SK-N-SH (cell line): ENCODE measurements around the gene C7orf33.

Experiments
- CTCF ChIP-seq: fragments of 200-600 bp; sonication (generic); IDR thresholded peaks from 2 replicates; pipeline ENCODE4 v1.6.1; 2017; ENCODE audit warnings: antibody characterized with exemption, mild to moderate bottlenecking, moderate library complexity
- EP300 ChIP-seq, 2 experiments: IDR thresholded peaks; 2 replicates each; pipeline versions ENCODE4 v1.4.0 to v1.6.1; 2012; ENCODE audit warnings: borderline replicate concordance in 1 of 2, low read depth in 1 of 2, low read length in 1 of 2
- NRF1 ChIP-seq: IDR thresholded peaks from 2 replicates; pipeline ENCODE4 v1.6.1; 2012; ENCODE audit warnings: low read depth, mild to moderate bottlenecking, low read length
- RAD21 ChIP-seq: IDR thresholded peaks from 2 replicates; pipeline ENCODE4 v1.6.1; 2012; ENCODE audit warnings: mild to moderate bottlenecking, low read length
- SMC3 ChIP-seq: IDR thresholded peaks from 2 replicates; pipeline ENCODE4 v1.6.1; 2012; ENCODE audit warnings: low read depth, low read length, improper control_type of control experiment
- YY1 ChIP-seq: IDR thresholded peaks from 2 replicates; pipeline ENCODE4 v1.4.0; 2012; ENCODE audit warnings: low read depth, mild to moderate bottlenecking
- ZBTB33 ChIP-seq: IDR thresholded peaks from 2 replicates; pipeline ENCODE4 v1.4.0; 2012; ENCODE audit warnings: low read depth, borderline replicate concordance
- TF ChIP-seq, protein P1 (sequence below): IDR thresholded peaks from 2 replicates; pipeline ENCODE4 v1.6.1; 2012; ENCODE audit warnings: mild to moderate bottlenecking, low read depth, low read length, moderate library complexity

- TF ChIP-seq YY1, result no peak
- no peak for TF ChIP-seq EP300 (IDR thresholded peaks at IDR 0.05; ENCODE audit: borderline replicate concordance in 1 of 2, low read depth in 1 of 2, low read length in 1 of 2)
- no peak for TF ChIP-seq SMC3
- no peak for TF ChIP-seq CTCF
- no peak for TF ChIP-seq NRF1
- TF ChIP-seq, protein P1, sequence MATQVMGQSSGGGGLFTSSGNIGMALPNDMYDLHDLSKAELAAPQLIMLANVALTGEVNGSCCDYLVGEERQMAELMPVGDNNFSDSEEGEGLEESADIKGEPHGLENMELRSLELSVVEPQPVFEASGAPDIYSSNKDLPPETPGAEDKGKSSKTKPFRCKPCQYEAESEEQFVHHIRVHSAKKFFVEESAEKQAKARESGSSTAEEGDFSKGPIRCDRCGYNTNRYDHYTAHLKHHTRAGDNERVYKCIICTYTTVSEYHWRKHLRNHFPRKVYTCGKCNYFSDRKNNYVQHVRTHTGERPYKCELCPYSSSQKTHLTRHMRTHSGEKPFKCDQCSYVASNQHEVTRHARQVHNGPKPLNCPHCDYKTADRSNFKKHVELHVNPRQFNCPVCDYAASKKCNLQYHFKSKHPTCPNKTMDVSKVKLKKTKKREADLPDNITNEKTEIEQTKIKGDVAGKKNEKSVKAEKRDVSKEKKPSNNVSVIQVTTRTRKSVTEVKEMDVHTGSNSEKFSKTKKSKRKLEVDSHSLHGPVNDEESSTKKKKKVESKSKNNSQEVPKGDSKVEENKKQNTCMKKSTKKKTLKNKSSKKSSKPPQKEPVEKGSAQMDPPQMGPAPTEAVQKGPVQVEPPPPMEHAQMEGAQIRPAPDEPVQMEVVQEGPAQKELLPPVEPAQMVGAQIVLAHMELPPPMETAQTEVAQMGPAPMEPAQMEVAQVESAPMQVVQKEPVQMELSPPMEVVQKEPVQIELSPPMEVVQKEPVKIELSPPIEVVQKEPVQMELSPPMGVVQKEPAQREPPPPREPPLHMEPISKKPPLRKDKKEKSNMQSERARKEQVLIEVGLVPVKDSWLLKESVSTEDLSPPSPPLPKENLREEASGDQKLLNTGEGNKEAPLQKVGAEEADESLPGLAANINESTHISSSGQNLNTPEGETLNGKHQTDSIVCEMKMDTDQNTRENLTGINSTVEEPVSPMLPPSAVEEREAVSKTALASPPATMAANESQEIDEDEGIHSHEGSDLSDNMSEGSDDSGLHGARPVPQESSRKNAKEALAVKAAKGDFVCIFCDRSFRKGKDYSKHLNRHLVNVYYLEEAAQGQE, result no peak
- TF ChIP-seq RAD21, result no peak
- no peak for TF ChIP-seq ZBTB33
Observed at GRCh38 chr7:148588168-148588567, 2.4 kb upstream of the C7orf33 start.
